ENCODE data around the gene SULT1A1. TPM values are rescaled to one million over a fixed set of nuclear protein-coding genes. Genes with fewer than 3 reads are reported as not detected.
"Not testable (repeated sequence)": the region's sequence is repeated elsewhere in the genome, so short reads cannot be mapped to it uniquely, and the experiment has no call there.

SULT1A1 gene
- total and polyA plus RNA-seq, 4 donors: 25.3 to 143 (median 102) TPM

GRCh38 chr16:28615486-28616223, 5.8 kb upstream of the SULT1A1 start:
- WGBS: 45% methylated on average over 17 of the region's 24 CpGs
- not testable (repeated sequence) for H3K27ac ChIP-seq (ENCODE audit: low read depth in 1 of 2, low read length in 2 of 2); H3K4me1 ChIP-seq (ENCODE audit: control insufficient read depth in 4 of 4, insufficient read depth in 4 of 4, low read length in 3 of 4); H3K27me3 ChIP-seq (ENCODE audit: control insufficient read depth in 4 of 4, insufficient read depth in 4 of 4, low read length in 3 of 4); H3K36me3 ChIP-seq (ENCODE audit: control insufficient read depth in 4 of 4, insufficient read depth in 3 of 4, low read depth in 1 of 4, low read length in 3 of 4); H3K9ac ChIP-seq (ENCODE audit: low read depth in 1 of 2, low read length in 2 of 2); H3K4me3 ChIP-seq (ENCODE audit: low read depth in 1 of 3, low read length in 3 of 3); H3K9me3 ChIP-seq (ENCODE audit: control insufficient read depth in 4 of 4, low read length in 3 of 4); DNase-seq (ENCODE audit: low spot score)
- TF ChIP-seq RAD21 (IDR thresholded peaks at IDR 0.05): peak; percentile 82 to 84
- TF ChIP-seq, protein P1, sequence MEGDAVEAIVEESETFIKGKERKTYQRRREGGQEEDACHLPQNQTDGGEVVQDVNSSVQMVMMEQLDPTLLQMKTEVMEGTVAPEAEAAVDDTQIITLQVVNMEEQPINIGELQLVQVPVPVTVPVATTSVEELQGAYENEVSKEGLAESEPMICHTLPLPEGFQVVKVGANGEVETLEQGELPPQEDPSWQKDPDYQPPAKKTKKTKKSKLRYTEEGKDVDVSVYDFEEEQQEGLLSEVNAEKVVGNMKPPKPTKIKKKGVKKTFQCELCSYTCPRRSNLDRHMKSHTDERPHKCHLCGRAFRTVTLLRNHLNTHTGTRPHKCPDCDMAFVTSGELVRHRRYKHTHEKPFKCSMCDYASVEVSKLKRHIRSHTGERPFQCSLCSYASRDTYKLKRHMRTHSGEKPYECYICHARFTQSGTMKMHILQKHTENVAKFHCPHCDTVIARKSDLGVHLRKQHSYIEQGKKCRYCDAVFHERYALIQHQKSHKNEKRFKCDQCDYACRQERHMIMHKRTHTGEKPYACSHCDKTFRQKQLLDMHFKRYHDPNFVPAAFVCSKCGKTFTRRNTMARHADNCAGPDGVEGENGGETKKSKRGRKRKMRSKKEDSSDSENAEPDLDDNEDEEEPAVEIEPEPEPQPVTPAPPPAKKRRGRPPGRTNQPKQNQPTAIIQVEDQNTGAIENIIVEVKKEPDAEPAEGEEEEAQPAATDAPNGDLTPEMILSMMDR (IDR thresholded peaks at IDR 0.05; ENCODE audit: low read depth, low read length, missing input control): peak; percentile 58

DNA sequence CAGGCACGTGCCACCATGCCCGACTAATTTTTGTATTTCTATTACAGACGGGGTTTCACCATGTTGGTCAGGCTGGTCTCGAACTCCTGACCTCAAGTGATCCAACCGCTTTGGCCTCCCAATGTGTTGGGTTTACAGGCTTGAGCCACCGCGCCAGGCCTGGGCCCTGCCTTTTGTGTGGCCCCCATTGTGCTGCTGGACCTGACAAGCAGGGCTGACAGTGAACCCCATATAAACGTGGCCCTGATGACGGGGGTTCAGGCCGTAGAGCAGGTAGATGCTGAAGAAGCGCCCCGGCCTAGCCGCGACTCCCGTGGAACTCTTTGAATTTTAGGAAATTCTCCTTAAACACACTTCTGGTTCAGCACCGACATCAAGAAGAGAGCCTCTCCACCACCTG, 4.7 kb upstream of the SULT1A1 start:
- 81% methylated on average over 13 of the region's 16 CpGs for WGBS
- not testable (repeated sequence) for H3K9me3 ChIP-seq (ENCODE audit: control insufficient read depth in 4 of 4, low read length in 3 of 4); H3K27me3 ChIP-seq (ENCODE audit: control insufficient read depth in 4 of 4, insufficient read depth in 4 of 4, low read length in 3 of 4); DNase-seq (ENCODE audit: low spot score); H3K9ac ChIP-seq (ENCODE audit: low read depth in 1 of 2, low read length in 2 of 2); H3K4me3 ChIP-seq (ENCODE audit: low read depth in 1 of 3, low read length in 3 of 3); H3K27ac ChIP-seq (ENCODE audit: low read depth in 1 of 2, low read length in 2 of 2); H3K36me3 ChIP-seq (ENCODE audit: control insufficient read depth in 4 of 4, insufficient read depth in 3 of 4, low read depth in 1 of 4, low read length in 3 of 4)
- peaks cover 5 to 17% (median 16%) of the 10 kb centered on the region in 4 donors for H3K4me1 ChIP-seq (ENCODE audit: control insufficient read depth in 4 of 4, insufficient read depth in 4 of 4, low read length in 3 of 4)

DNA sequence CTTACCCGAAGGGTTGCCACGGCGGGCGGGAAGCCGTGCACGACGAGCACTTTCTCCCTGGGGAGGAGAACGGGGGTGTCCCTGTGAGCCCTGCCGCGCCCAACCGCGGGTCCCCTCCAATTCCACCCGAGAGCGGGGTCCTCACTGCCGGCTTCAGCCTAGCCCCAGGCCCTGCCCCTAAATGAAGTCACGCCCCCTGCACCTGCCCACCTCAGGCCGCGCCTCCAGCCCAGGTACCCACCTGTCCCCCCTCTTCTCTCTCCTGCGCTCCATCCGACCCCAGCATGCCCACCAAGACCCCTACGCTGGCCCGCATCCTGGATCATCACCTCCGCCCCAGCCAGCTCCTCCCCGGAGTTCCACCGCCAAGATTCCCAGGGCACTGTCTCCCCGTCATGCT, 4.1 kb upstream of the SULT1A1 start:
- 69% methylated on average over 7 of the region's 26 CpGs for WGBS
- not testable (repeated sequence) for H3K9me3 ChIP-seq (ENCODE audit: control insufficient read depth in 4 of 4, low read length in 3 of 4); DNase-seq (ENCODE audit: low spot score); H3K4me3 ChIP-seq (ENCODE audit: low read depth in 1 of 3, low read length in 3 of 3); H3K27ac ChIP-seq (ENCODE audit: low read depth in 1 of 2, low read length in 2 of 2); H3K9ac ChIP-seq (ENCODE audit: low read depth in 1 of 2, low read length in 2 of 2); H3K36me3 ChIP-seq (ENCODE audit: control insufficient read depth in 4 of 4, insufficient read depth in 3 of 4, low read depth in 1 of 4, low read length in 3 of 4); H3K27me3 ChIP-seq (ENCODE audit: control insufficient read depth in 4 of 4, insufficient read depth in 4 of 4, low read length in 3 of 4)
- peaks cover 5 to 24% (median 21%) of the 10 kb centered on the region in 4 donors for H3K4me1 ChIP-seq (ENCODE audit: control insufficient read depth in 4 of 4, insufficient read depth in 4 of 4, low read length in 3 of 4)

DNA sequence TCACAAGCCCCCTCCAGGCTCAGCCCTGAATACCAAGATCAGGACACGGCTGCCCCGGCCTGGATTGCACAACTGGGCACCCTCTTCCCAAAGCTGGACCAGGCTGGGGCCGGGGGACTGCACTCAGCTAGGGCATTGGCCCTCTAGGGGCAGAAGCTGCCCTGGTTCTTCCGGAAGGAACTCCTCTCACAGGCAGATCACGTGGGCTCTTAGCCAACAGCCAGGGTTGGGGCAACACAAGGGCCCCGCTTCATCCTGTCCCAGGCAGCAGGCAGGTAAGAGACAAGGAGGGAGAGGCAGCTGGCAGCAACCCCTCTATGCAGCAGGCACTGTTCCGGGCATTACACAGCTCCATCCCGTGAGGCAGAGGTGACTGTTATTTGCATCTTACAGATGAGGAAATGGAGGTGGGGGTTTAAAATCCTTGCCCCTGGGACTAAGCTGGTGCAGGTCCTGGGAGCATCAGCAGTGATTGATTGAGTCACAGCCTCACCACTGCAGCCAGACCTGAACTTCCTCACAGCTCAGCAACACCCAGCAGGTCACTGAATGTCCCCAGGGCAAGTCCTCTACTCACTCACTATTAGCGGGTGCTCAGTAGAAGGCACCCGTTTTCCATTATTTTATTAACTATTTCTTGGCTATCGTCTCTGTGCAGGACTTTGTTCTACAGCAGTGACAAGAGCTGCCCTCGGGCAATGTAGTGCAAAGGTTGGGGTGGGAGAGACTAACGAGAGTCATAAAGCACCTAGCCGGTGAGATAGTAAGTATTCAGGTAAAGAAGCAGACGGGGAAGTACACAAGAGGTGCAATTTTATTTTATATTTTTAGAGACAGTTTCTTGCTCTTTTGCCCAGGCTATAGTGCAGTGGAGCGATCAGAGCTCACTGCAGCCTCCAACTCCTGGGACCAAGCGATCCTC, 2.8 kb upstream of the SULT1A1 start:
- H3K9me3 ChIP-seq (ENCODE audit: control insufficient read depth in 4 of 4, low read length in 3 of 4); H3K4me3 ChIP-seq (ENCODE audit: low read depth in 1 of 3, low read length in 3 of 3); DNase-seq (ENCODE audit: low spot score); H3K36me3 ChIP-seq (ENCODE audit: control insufficient read depth in 4 of 4, insufficient read depth in 3 of 4, low read depth in 1 of 4, low read length in 3 of 4); H3K9ac ChIP-seq (ENCODE audit: low read depth in 1 of 2, low read length in 2 of 2); H3K27ac ChIP-seq (ENCODE audit: low read depth in 1 of 2, low read length in 2 of 2); H3K27me3 ChIP-seq (ENCODE audit: control insufficient read depth in 4 of 4, insufficient read depth in 4 of 4, low read length in 3 of 4): not testable (repeated sequence)
- H3K4me1 ChIP-seq (ENCODE audit: control insufficient read depth in 4 of 4, insufficient read depth in 4 of 4, low read length in 3 of 4): peaks cover 5 to 31% (median 28%) of the 10 kb centered on the region in 4 donors
- no CpG with 5 or more reads among the region's 17 CpGs for WGBS
